Activated CD4-positive, alpha-beta T cell treated with anti-CD3 and anti-CD28 coated beads, Interleukin-2, amount 50 U/mL, for 1 hour (primary cell): ENCODE measurements around the gene CDR2.
"Not testable (repeated sequence)": the region's sequence is repeated elsewhere in the genome, so short reads cannot be mapped to it uniquely, and the experiment has no call there.

Source experiments
- DNase-seq: peaks from one replicate; pipeline ENCODE4 v3.0.0-alpha.2; 2020

The CDR2 gene

GRCh38 chr16:22322741-22323140 lies 51.7 kb downstream of the CDR2 start:
- no peak for DNase-seq

DNA sequence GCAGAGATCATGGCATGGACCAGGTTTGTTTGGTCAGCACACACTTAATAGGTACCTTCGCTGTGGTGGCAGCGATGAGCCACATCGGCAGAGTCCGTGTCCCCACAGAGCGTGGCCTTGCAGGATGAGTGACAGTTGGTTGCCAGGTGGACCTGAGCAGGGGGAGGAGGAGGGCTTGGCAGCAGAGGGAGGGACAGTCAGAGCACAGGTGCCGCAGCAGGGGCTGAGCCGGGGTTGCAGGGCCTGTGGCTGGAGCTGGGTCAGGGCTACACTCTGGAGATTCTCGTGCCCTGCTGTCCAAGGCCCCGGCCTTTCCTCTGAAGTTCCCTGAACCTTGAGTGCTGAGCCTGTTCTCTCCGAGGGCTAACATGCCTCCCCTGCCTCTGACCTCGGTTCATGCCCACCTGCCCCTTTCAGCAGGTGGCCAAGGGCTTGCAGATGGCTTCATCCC lies 52.4 kb downstream of the CDR2 start:
- no peak for DNase-seq

GRCh38 chr16:22321340-22322001 lies 52.9 kb downstream of the CDR2 start:
- peak; percentile 74 for DNase-seq

DNA sequence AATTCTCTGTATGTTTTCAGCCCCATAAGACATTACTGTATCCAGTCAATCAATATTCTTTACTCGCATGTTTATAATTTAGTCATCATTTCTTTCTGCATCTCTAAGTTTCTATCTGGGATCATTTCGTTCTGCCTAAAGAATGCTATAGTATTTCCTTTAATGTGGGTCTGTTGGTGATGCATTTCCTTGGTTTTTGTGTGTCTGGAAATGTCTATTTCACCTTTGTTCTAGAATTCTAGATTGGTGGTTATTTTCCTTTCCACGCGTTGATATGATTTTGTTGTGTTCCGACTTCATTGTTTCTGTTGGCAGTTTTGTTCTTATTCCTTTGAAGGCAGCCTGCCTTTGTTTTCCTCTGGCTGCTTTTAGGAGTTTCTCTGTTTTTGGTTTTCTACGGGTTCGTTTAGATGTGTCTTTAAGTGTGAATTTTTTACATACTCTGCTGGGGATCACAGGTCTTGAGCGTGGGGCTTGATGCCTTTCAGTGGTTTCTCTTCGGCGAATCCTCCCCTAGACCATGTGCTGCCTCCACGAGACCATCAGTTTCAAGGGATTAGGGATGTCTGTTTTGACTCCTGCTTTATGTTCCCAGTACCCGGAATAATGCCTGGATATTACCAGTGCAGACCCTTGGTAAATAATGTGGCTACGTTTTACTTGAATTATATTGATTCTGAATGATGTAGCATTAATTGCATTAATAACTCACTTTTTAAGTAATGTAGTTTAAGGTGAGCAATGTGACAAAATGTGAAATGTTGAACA lies 53.7 kb downstream of the CDR2 start:
- DNase-seq = no peak

DNA sequence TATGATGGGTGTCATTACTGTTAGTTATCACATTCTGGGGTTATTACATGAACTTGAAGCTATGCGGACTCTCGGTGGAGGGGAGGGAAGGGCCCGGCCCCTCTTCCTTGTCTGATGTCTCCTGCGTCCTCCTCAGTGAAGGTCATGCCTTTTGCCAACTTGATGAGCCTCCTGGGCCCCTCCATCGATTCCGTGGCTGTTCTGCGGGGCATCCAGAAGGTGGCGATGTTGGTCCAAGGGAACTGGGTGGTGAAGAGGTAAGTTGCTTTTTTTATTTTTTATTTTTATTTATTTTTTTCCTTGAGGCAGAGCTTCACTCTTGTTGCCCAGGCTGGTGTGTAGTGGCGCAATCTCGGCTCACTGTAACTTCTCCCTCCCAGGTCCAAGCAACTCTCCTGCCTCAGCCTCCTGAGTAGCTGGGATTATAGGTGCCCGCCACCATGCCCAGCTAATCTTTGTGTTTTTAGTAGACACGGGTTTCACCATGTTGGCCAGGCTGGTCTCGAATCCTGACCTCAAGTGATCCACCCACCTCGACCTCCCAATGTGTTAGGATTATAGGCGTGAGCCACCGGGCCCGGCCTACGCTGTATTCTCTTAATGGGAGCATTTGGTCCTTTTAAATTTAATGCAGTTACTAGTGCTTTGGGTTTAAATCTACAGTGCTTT lies 55.6 kb downstream of the CDR2 start:
- DNase-seq = peak; percentile 66

DNA sequence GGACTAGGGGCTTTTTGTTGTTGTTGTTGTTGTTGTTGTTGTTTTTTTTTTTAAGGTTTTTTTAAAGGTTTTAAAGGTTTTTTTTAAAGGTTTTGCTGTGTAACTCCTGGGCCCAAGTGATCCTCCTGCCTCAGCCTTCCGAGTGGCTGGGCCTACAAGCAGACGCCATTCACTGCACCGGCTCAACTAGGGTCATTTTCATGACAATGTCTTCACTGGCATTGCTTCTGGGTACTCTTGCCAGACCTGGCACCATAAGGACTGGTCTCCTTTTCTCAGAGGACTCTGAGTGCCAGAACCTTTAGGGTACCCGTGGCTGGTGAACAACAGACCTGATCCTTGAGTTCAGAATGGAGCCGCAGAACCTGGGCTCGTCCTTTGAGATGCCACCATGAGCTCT lies 56.8 kb downstream of the CDR2 start:
- no peak for DNase-seq

DNA sequence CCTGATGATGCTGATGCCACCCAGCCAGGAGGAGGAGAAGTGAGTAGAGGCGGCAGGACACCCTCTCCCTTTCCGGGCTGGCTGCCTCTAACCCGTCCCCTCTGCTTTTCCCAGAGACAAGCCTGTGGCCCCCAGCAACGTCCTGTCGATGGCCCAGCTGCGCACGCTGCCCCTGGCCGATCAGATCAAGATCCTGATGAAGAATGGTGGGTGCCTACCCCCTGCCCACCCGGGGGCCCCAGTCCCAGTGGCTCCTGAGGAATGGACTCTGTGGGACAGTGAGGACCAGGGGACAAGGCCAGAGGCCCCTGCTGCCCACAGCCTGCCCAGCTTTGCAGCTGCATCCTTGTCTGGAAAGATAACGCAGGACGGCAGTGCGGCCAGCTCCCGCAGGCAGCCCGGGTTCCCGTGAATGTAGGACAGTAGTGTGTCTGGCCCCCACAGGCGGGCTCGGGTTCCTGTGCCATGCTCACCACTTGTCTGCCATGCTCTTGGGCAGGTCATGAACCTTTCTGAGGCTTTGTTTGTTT lies 57.4 kb downstream of the CDR2 start:
- DNase-seq = no peak

GRCh38 chr16:22316411-22316811 lies 58.0 kb downstream of the CDR2 start:
- no peak for DNase-seq

GRCh38 chr16:22315979-22316378 lies 58.4 kb downstream of the CDR2 start:
- DNase-seq = no peak

DNA sequence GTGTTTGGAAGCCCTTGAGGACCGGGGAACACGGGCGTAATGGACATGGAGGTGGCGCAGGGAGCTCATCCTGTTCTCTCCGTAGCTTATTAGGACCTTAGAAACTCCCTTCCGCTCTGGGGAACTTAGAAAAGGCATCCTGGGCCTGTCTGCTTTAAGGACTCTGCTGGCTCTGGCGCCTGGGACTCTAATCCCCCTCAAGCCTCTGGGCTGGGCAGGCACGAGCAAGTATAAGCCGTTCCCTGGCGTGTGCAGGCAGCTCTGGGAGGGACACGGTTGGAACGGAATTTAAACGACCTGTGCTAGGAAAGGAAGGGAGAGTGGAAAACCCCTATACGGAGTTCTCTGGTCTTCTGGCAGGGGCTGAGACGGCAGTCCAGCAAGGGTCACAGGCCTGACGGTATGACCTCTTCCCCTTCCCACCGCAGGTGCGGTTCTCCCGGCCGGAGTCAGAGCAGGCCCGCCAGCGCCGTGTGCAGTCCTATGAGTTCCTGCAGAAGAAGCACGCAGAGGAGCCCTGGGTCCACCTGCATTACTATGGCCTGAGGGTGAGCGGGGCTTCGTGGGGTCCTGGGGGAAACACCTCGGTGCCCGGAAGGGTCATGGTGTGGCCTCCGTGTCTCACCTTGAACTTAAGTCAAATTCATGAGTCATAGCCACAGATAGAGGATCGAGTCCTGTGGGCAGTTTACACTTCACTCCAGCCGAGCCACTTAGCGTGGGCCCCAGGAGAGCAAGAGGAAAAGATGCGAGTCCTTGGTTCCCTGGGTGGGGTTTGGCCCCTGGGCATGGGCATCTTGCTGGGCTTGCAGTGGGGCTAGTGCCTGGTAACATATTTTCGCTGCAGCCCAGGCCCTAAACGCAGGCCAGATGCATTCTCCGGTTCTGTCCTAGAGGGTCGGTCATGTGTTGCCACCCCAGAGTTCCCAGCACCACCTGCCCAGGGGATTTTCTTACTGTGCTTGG lies 59.5 kb downstream of the CDR2 start:
- no peak for DNase-seq

GRCh38 chr16:22313876-22314470 lies 60.4 kb downstream of the CDR2 start:
- DNase-seq = no peak

GRCh38 chr16:22312897-22313781 lies 61.3 kb downstream of the CDR2 start:
- no peak for DNase-seq

- no peak for DNase-seq
Measured at GRCh38 chr16:22311520-22311919, 62.9 kb downstream of the CDR2 start.

- no peak for DNase-seq
Measured at GRCh38 chr16:22308824-22309520, 65.4 kb downstream of the CDR2 start.

GRCh38 chr16:22307838-22308237 lies 66.6 kb downstream of the CDR2 start:
- DNase-seq = no peak

DNA sequence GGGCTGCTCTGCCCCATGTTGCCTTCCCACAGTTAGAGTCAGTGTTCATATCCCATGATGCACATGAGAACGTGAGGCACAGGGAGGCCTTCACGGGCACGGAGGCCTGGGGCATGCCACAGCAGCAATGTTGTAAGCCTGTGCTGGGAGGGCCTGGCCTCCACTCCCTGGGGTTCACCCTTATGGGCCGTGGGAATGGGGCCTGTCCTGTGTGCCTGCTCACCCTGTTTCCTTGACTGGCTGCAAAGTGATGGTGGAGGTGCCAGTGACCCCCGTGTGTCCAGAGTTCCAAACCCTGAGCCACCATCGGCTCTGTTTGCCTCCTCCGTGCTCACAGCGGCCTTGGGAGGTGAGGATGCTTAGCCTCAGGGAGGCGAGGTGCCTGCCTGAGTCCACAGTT lies 67.6 kb downstream of the CDR2 start:
- no peak for DNase-seq

DNA sequence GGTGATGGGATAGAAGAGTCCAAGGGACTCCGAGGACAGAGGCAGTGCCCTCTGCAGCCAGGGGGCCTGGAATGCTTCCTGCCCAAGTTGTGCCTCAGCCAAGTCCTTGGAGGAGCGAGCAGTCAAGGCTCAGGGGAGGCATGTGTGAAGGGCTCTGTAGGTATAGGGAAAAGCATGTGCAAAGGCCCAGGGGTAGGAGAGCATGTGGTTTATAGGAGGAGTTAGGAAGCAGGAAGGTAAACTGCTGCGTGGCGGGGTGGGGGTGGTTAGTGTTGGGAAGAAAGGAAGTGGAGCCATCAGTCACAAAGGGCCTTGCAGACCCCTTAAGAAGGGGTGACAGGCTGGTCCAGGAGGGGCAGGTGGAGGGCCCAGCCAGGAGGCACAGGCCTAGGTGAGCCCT lies 70.0 kb downstream of the CDR2 start:
- no peak for DNase-seq

DNA sequence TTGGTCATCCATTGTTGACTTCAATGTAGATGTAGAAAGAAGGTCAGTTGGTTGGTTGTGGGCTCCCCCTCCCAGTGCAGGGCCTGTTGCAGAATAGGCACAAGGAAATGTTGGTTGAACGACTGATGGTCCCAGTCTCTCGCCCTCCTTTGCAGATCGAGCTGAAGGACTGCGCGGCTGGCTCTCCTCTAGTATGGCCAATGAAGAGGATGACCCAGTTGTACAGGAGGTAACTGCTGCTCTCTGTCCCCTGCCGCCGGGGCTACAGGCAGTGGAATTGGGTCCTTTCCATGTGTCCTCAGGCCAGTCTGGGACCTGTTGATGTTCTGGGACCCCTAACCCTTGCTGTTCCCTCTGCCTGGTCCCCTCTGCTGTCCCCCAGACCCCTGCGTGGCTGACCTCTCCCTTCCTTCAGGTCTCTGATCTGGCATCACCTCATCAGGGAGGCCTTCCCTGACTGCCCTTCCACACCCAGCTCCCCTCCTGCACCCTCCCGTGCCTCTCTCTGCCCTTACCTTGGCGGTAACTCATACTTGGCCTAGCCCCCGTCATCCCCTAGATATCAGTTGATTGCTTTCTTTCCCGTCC lies 71.5 kb downstream of the CDR2 start:
- no peak for DNase-seq

- not testable (repeated sequence) for DNase-seq
Measured at GRCh38 chr16:22301423-22301822, 73.0 kb downstream of the CDR2 start.
